ENCODE data around the gene ACIN1.
"Not testable (repeated sequence)": the region's sequence is repeated elsewhere in the genome, so short reads cannot be mapped to it uniquely, and the experiment has no call there.

ACIN1 gene

DNA sequence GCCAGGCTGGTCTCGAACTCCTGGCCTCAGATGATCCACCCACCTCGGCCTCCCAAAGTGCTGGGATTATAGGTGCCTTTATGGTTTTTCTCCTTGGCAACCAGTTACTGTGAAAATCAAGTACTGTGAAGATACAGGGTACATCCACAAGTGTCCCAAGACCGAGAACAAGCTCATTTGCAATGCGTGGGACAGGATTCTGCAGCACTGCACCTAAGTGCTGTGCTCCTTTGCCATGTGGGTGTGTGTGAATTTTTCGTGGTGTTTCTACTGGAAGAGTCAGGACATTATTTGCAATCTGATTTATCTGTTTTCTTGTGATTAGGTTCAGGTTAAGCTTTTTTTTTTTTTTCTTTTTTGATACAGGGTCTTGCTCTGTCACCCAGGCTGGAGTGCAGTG is 77.8 kb downstream of the ACIN1 start:
- Histone ChIP-seq H3K4me2 (ENCODE audit: low read length) (no peak overlapping the region), H2AK5ac (ENCODE audit: low read length) (no peak overlapping the region), H2BK120ac (ENCODE audit: low read depth, low read length) (no peak overlapping the region), H3K79me1 (ENCODE audit: low read length) (no peaks in the 10 kb centered on the region), H3K23ac (ENCODE audit: low read length) (no peak overlapping the region), H2BK15ac (replicated peaks; ENCODE audit: low read depth) (no peak overlapping the region), H2BK5ac (ENCODE audit: low read length) (no peak overlapping the region), H3K36me3 (ENCODE audit: control insufficient read depth, insufficient read depth, low read length) (no peaks in the 10 kb centered on the region), H3K27ac (ENCODE audit: low read depth, low read length) (no peak overlapping the region), H3K27me3 (ENCODE audit: insufficient read depth, low read length, poor library complexity) (no peaks in the 10 kb centered on the region), H4K8ac (ENCODE audit: low read depth, low read length) (no peak overlapping the region), H3K18ac (ENCODE audit: low read length) (no peak overlapping the region), H3K79me2 (ENCODE audit: control insufficient read depth, insufficient read depth, low read length) (no peaks in the 10 kb centered on the region), H3K4me3 (ENCODE audit: low read length) (no peak overlapping the region), H3K4ac (ENCODE audit: low read depth, low read length) (no peak overlapping the region), H3K4me1 (ENCODE audit: control insufficient read depth, low read depth, low read length) (peaks cover 9% of the 10 kb centered on the region), H4K5ac (ENCODE audit: low read length) (no peak overlapping the region), H3K56ac (ENCODE audit: low read length) (no peak overlapping the region), H3K9ac (ENCODE audit: low read length) (no peak overlapping the region)
- no CpG with 5 or more reads among the region's 5 CpGs for WGBS (ENCODE audit: extremely low coverage, insufficient coverage, low lambda C conversion rate)
- no peak for DNase-seq

DNA sequence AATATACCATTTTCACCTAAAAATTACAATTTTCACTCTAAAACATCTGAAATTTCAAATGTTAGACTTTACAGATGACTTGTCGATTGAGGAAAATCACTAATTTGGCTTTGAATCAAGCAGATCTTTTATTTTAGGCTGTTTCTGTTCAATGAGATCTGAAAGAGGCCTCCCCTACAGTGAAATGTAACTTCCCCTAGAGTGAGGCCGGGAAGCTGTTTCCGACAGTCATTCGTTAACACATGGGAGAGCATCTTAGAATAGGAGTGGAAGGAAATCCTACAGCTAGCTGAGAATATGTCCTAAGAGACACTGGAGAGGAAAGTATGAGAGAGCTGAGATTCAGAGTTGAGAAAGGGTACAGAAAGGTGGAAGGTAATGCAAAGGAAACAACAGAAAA is 79.3 kb downstream of the ACIN1 start:
- Histone ChIP-seq H4K8ac (ENCODE audit: low read depth, low read length) (no peak overlapping the region), H3K9ac (ENCODE audit: low read length) (no peak overlapping the region), H3K4me3 (ENCODE audit: low read length) (no peak overlapping the region), H3K27me3 (ENCODE audit: insufficient read depth, low read length, poor library complexity) (no peaks in the 10 kb centered on the region), H3K4me1 (ENCODE audit: control insufficient read depth, low read depth, low read length) (peaks cover 2% of the 10 kb centered on the region), H2AK5ac (ENCODE audit: low read length) (peak overlapping the region; percentile 82), H3K27ac (ENCODE audit: low read depth, low read length) (no peak overlapping the region), H3K79me1 (ENCODE audit: low read length) (no peaks in the 10 kb centered on the region), H3K4me2 (ENCODE audit: low read length) (no peak overlapping the region), H3K23ac (ENCODE audit: low read length) (no peak overlapping the region), H2BK5ac (ENCODE audit: low read length) (no peak overlapping the region), H2BK120ac (ENCODE audit: low read depth, low read length) (no peak overlapping the region), H3K56ac (ENCODE audit: low read length) (no peak overlapping the region), H3K4ac (ENCODE audit: low read depth, low read length) (no peak overlapping the region), H2BK15ac (replicated peaks; ENCODE audit: low read depth) (no peak overlapping the region), H3K18ac (ENCODE audit: low read length) (no peak overlapping the region), H3K79me2 (ENCODE audit: control insufficient read depth, insufficient read depth, low read length) (no peaks in the 10 kb centered on the region), H4K5ac (ENCODE audit: low read length) (no peak overlapping the region), H3K36me3 (ENCODE audit: control insufficient read depth, insufficient read depth, low read length) (no peaks in the 10 kb centered on the region)
- WGBS (ENCODE audit: extremely low coverage, insufficient coverage, low lambda C conversion rate): no CpG with 5 or more reads among the region's 4 CpGs
- DNase-seq: no peak

DNA sequence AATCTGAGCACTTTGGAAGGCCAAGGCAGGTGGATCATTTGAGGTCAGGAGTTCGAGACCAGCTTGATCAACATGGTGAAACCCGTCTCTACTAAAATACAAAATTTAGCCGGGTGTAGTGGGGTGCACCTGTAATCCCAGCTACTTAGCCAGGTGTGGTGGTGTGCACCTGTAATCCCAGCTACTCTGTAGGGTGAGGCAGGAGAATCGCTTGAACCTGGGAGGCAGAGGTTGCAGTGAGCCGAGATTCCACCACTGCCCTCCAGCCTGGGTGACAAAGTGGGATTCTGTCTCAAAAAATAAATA is 81.2 kb downstream of the ACIN1 start:
- not testable (repeated sequence) for H2BK120ac ChIP-seq (ENCODE audit: low read depth, low read length); H3K23ac ChIP-seq (ENCODE audit: low read length); H3K27ac ChIP-seq (ENCODE audit: low read depth, low read length); H3K56ac ChIP-seq (ENCODE audit: low read length); H3K79me1 ChIP-seq (ENCODE audit: low read length); H3K36me3 ChIP-seq (ENCODE audit: control insufficient read depth, insufficient read depth, low read length); H3K4me2 ChIP-seq (ENCODE audit: low read length); H4K8ac ChIP-seq (ENCODE audit: low read depth, low read length); H4K5ac ChIP-seq (ENCODE audit: low read length); H3K4me1 ChIP-seq (ENCODE audit: control insufficient read depth, low read depth, low read length); H3K9ac ChIP-seq (ENCODE audit: low read length); H2BK15ac ChIP-seq (replicated peaks; ENCODE audit: low read depth); H3K4ac ChIP-seq (ENCODE audit: low read depth, low read length); H3K27me3 ChIP-seq (ENCODE audit: insufficient read depth, low read length, poor library complexity); DNase-seq; H3K18ac ChIP-seq (ENCODE audit: low read length); H3K79me2 ChIP-seq (ENCODE audit: control insufficient read depth, insufficient read depth, low read length); H2AK5ac ChIP-seq (ENCODE audit: low read length); H2BK5ac ChIP-seq (ENCODE audit: low read length); H3K4me3 ChIP-seq (ENCODE audit: low read length)
- WGBS (ENCODE audit: extremely low coverage, insufficient coverage, low lambda C conversion rate): no CpG with 5 or more reads among the region's 5 CpGs

DNA sequence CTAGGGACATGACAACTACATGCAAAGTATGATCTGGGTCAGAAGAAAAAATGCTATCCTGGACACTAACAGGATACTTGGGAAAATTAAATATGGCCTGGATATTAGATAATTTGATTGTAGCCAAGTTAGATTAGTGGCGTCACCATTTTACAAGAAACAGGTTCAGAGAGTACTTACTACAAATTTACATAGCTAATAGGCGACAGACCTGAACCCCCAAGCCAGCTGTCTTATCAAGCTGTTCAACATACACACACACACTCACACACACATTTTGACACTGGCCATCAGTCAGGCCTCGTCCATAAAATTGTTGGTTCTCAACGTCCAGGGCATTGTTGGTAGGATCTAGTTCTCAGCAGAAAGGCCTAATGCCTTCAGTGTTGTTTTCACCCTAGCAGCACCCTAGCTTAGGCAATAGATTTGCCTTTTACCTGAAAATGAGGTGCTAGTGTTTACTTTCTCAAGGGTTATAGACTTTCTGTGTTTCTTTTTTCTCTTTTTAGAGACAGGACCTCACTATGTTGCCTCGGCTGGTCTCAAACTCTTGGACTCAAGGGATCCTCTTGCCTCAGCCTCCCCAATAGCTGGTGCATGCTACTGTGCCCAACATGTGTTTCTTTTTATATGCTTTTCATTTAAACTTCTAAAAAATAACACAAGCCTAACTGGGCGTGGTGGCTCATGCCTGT is 81.7 kb downstream of the ACIN1 start:
- WGBS (ENCODE audit: extremely low coverage, insufficient coverage, low lambda C conversion rate): no CpG with 5 or more reads among the region's 6 CpGs
- no peak overlapping the region for H3K27ac ChIP-seq (ENCODE audit: low read depth, low read length)
- no peak overlapping the region for H3K4ac ChIP-seq (ENCODE audit: low read depth, low read length)
- DNase-seq: no peak
- H3K36me3 ChIP-seq (ENCODE audit: control insufficient read depth, insufficient read depth, low read length): no peaks in the 10 kb centered on the region
- H3K27me3 ChIP-seq (ENCODE audit: insufficient read depth, low read length, poor library complexity): no peaks in the 10 kb centered on the region
- H3K4me1 ChIP-seq (ENCODE audit: control insufficient read depth, low read depth, low read length): no peaks in the 10 kb centered on the region
- H2BK5ac ChIP-seq (ENCODE audit: low read length): no peak overlapping the region
- H3K79me2 ChIP-seq (ENCODE audit: control insufficient read depth, insufficient read depth, low read length): no peaks in the 10 kb centered on the region
- no peak overlapping the region for H2AK5ac ChIP-seq (ENCODE audit: low read length)
- H3K23ac ChIP-seq (ENCODE audit: low read length): peak overlapping the region; percentile 24
- no peaks in the 10 kb centered on the region for H3K79me1 ChIP-seq (ENCODE audit: low read length)
- H2BK120ac ChIP-seq (ENCODE audit: low read depth, low read length): no peak overlapping the region
- no peak overlapping the region for H4K5ac ChIP-seq (ENCODE audit: low read length)
- H3K4me3 ChIP-seq (ENCODE audit: low read length): no peak overlapping the region
- no peak overlapping the region for H3K56ac ChIP-seq (ENCODE audit: low read length)
- H3K4me2 ChIP-seq (ENCODE audit: low read length): no peak overlapping the region
- no peak overlapping the region for H3K18ac ChIP-seq (ENCODE audit: low read length)
- no peak overlapping the region for H4K8ac ChIP-seq (ENCODE audit: low read depth, low read length)
- no peak overlapping the region for H2BK15ac ChIP-seq (replicated peaks; ENCODE audit: low read depth)
- no peak overlapping the region for H3K9ac ChIP-seq (ENCODE audit: low read length)

DNA sequence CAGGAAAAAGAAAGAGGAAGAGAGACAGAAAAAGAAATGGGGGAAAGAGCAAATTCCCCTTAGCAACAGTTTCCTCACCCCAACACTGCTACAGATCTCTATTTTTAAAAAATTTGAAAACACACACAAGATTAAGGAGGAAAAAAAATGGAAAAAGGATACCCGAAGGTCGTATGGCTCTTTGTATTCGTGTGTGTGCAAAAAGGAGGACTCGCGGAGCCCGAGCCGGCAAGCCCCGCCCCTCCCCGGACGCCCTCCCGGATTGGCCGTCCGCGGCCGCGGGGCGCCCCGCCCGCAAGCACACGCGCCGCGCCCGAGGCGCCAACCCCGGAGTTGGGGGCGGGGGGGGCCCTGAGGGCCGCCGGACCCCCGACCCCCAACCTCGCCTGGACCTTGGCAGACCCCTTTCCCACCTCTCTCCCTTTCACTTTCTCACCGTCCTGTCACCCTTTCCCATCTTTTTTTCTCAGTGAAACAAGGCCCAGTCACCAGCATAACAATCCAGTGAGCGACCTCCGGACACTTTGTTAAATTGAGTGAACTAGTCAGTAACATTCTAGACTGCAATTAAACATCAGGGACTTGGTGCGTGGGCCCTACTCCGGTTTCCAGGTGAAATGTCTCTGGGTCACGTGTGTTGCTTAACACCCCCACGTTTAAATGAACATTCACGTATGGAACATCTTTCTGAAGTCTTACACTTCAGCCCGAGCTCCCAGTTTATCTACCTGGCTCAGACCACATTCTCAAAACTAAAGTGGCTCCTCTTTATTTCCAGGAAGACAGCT is 84.8 kb downstream of the ACIN1 start, which contains the start of gene C14orf93:
TSS of gene C14orf93 (minus strand) at position 205 of the 788 bp plus-strand sequence. CDS start 11,120 bp downstream, outside the sequence.
- Histone ChIP-seq H3K9ac (ENCODE audit: low read length) (peak within 1 kb of the TSS; percentile 57), H2AK5ac (ENCODE audit: low read length) (peak within 1 kb of the TSS; percentile 11), H3K4ac (ENCODE audit: low read depth, low read length) (peak within 1 kb of the TSS; percentile 2), H3K4me1 (ENCODE audit: control insufficient read depth, low read depth, low read length) (peaks cover 4% of the 10 kb centered on the region), H4K8ac (ENCODE audit: low read depth, low read length) (no peak within 1 kb of the TSS), H2BK5ac (ENCODE audit: low read length) (no peak within 1 kb of the TSS), H3K79me1 (ENCODE audit: low read length) (no peaks in the 10 kb centered on the region), H3K18ac (ENCODE audit: low read length) (peak within 1 kb of the TSS; percentile 2), H4K5ac (ENCODE audit: low read length) (no peak within 1 kb of the TSS), H3K36me3 (ENCODE audit: control insufficient read depth, insufficient read depth, low read length) (no peaks in the 10 kb centered on the region), H3K27ac (ENCODE audit: low read depth, low read length) (no peak within 1 kb of the TSS), H3K23ac (ENCODE audit: low read length) (no peak within 1 kb of the TSS), H3K4me3 (ENCODE audit: low read length) (no peak within 1 kb of the TSS), H2BK15ac (replicated peaks; ENCODE audit: low read depth) (no peak within 1 kb of the TSS), H3K27me3 (ENCODE audit: insufficient read depth, low read length, poor library complexity) (no peaks in the 10 kb centered on the region), H2BK120ac (ENCODE audit: low read depth, low read length) (no peak within 1 kb of the TSS), H3K56ac (ENCODE audit: low read length) (peak within 1 kb of the TSS; percentile 69), H3K4me2 (ENCODE audit: low read length) (peak within 1 kb of the TSS; percentile 39), H3K79me2 (ENCODE audit: control insufficient read depth, insufficient read depth, low read length) (no peaks in the 10 kb centered on the region)
- WGBS (ENCODE audit: extremely low coverage, insufficient coverage, low lambda C conversion rate): no CpG with 5 or more reads among the region's 40 CpGs
- peak; percentile 72 for DNase-seq

Data from mesendoderm (in vitro differentiated cells).